HG03196 (cell line): ENCODE results near the gene TOGARAM2.
A peak's percentile ranks its signal among the peaks of the same experiment; 100 is the strongest.

Experiments
- ATAC-seq: cut with Tn5 transposase; IDR thresholded peaks from one replicate; pipeline ENCODE4 v1.9.1; 2021; ENCODE audit not compliant: unreplicated experiment

Gene TOGARAM2

GRCh38 chr2:28997847-28998735 is 17.0 kb downstream of the TOGARAM2 start:
- ATAC-seq, result no peak

GRCh38 chr2:29000481-29000880 is 19.4 kb downstream of the TOGARAM2 start:
- peak; percentile 65 for ATAC-seq

GRCh38 chr2:29000956-29001355 is 19.9 kb downstream of the TOGARAM2 start:
- no peak for ATAC-seq

GRCh38 chr2:29001806-29002205 is 20.7 kb downstream of the TOGARAM2 start:
- no peak for ATAC-seq

GRCh38 chr2:29004755-29005154 is 23.7 kb downstream of the TOGARAM2 start:
- no peak for ATAC-seq

GRCh38 chr2:29005331-29005730 is 24.2 kb downstream of the TOGARAM2 start:
- no peak for ATAC-seq

GRCh38 chr2:29006092-29006979 is 25.2 kb downstream of the TOGARAM2 start:
- no peak for ATAC-seq

- ATAC-seq, result no peak
These were observed 25.8 kb downstream of the TOGARAM2 start for GRCh38 chr2:29006980-29007301.

GRCh38 chr2:29009270-29009669 is 28.2 kb downstream of the TOGARAM2 start:
- no peak for ATAC-seq

GRCh38 chr2:29009711-29010677 is 28.9 kb downstream of the TOGARAM2 start:
- no peak for ATAC-seq

GRCh38 chr2:29010946-29011345 is 29.8 kb downstream of the TOGARAM2 start:
- ATAC-seq, result no peak

GRCh38 chr2:29011418-29012060 is 30.4 kb downstream of the TOGARAM2 start:
- ATAC-seq, result no peak

GRCh38 chr2:29012211-29012681 is 31.1 kb downstream of the TOGARAM2 start:
- ATAC-seq, result no peak

GRCh38 chr2:29013057-29013780 is 32.1 kb downstream of the TOGARAM2 start:
- ATAC-seq, result no peak

- ATAC-seq, result no peak
These were observed 33.2 kb downstream of the TOGARAM2 start for GRCh38 chr2:29014331-29014730.

- ATAC-seq, result no peak
These were observed 33.8 kb downstream of the TOGARAM2 start for GRCh38 chr2:29014811-29015421.

- no peak for ATAC-seq
These were observed 34.8 kb downstream of the TOGARAM2 start for GRCh38 chr2:29015701-29016470.

- no peak for ATAC-seq
These were observed 35.4 kb downstream of the TOGARAM2 start for GRCh38 chr2:29016504-29016903.
